ENCODE data around the gene PTPRN2.

DNA sequence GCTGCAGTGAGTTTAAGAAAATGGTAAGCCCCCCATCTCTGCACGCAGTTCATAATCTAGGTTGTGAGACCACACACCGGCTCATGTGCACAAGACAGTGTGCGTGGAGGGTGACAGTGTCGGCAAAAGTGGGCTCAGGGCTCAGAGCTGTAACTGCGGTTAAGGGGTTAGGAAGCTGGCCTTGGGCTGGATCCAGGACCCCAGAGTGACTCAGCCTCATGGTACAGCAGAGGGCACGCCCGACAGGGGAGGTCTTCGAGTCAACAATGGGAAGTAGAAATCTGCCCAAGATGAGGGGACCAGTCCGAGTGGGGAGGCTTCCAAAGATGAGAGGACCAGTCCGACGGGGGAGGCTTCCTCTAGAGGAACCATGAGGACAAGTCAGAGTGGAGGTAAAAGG is 813.1 kb downstream of the PTPRN2 start:
- no peak for TF ChIP-seq CTCF (conservative IDR thresholded peaks at IDR 0.05; ENCODE audit: low read depth, low read length)
- no peak for TF ChIP-seq EZH2 (IDR thresholded peaks at IDR 0.05; ENCODE audit: borderline replicate concordance, low read depth, low read length, poor library complexity, severe bottlenecking)

Measured in A673 (cell line).